ENCODE data around the gene MRGPRX2.

The MRGPRX2 gene

DNA sequence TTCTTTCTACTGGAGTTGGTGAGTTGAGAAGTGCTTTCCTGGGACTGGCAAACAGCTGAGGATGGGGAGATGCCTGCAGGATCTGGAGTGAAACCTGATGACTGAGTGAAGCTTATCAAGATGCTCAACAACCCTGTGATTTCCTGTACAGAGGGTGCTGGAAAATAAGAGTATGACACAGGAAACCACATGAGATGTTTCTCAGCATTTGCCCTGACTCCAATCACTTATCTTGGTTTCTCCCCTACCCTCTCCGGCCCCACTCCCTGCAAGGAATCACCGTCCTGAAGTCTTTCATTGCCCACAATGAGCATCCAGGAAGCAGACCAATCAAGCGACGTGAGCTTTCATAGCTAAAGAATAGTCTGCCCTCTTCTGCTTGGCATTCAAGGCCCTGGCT lies at the start of gene MRGPRX2:
MRGPRX2 (minus strand) TSS at position 89 of the 400 bp plus-strand sequence. CDS start 4,315 bp downstream, outside the sequence.
- Histone ChIP-seq H3K9me2 (replicated peaks; ENCODE audit: control insufficient read depth, low read length) (no peaks in the 10 kb centered on the region), H3K4me3 (ENCODE audit: low read length) (no peak within 1 kb of the TSS), H3F3A (ENCODE audit: control insufficient read depth, insufficient read depth) (no peaks in the 10 kb centered on the region), H4K20me1 (ENCODE audit: control insufficient read depth, insufficient read depth, low read depth, low read length) (no peaks in the 10 kb centered on the region), H3K36me3 (ENCODE audit: control insufficient read depth, low read length) (no peaks in the 10 kb centered on the region), H3K4me1 (ENCODE audit: control insufficient read depth, low read length) (no peaks in the 10 kb centered on the region), H3K27ac (ENCODE audit: low read depth, low read length) (no peak within 1 kb of the TSS), H3K27me3 (ENCODE audit: control insufficient read depth, low read length) (0 out of 2 replicates have a peak, but pooled peaks cover 3% of the 10 kb centered on the region), H3K4me2 (ENCODE audit: low read length) (no peak within 1 kb of the TSS), H3K79me2 (ENCODE audit: control insufficient read depth, low read length) (no peaks in the 10 kb centered on the region), H3K9me3 (ENCODE audit: control insufficient read depth, insufficient read depth, low read length) (no peaks in the 10 kb centered on the region)
- TF ChIP-seq EZH2phosphoT487 (IDR thresholded peaks at IDR 0.05; ENCODE audit: borderline replicate concordance, low read length), result no peak
- TF ChIP-seq, protein P1, sequence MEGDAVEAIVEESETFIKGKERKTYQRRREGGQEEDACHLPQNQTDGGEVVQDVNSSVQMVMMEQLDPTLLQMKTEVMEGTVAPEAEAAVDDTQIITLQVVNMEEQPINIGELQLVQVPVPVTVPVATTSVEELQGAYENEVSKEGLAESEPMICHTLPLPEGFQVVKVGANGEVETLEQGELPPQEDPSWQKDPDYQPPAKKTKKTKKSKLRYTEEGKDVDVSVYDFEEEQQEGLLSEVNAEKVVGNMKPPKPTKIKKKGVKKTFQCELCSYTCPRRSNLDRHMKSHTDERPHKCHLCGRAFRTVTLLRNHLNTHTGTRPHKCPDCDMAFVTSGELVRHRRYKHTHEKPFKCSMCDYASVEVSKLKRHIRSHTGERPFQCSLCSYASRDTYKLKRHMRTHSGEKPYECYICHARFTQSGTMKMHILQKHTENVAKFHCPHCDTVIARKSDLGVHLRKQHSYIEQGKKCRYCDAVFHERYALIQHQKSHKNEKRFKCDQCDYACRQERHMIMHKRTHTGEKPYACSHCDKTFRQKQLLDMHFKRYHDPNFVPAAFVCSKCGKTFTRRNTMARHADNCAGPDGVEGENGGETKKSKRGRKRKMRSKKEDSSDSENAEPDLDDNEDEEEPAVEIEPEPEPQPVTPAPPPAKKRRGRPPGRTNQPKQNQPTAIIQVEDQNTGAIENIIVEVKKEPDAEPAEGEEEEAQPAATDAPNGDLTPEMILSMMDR (IDR thresholded peaks at IDR 0.05; ENCODE audit: low read depth, low read length, poor library complexity, severe bottlenecking), result no peak

DNA sequence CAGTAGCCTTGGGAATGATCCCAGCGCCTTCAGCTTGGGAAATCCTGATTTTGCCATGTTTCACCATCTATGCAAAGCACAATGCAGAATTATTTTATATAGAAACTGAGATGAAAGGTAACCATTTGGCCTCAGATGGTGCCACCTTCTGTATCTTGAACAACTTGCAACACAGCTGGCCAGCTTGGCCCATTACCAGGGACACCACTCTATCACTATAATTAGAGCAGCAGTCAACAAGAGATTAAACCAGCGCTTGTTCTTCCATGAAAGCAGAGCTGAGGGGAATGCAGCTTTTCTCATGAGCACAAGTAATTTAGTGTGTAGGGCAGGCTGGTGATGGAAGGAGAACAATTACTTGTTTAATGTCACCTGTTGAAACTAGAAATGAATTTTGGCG lies 49.8 kb upstream of the MRGPRX2 start:
- Histone ChIP-seq H3K27ac (ENCODE audit: low read depth, low read length) (no peak overlapping the region), H3K27me3 (ENCODE audit: control insufficient read depth, low read length) (peaks cover 4% of the 10 kb centered on the region; the same call in 1 of the 2 replicates), H3K9me2 (replicated peaks; ENCODE audit: control insufficient read depth, low read length) (no peaks in the 10 kb centered on the region), H3K9me3 (ENCODE audit: control insufficient read depth, insufficient read depth, low read length) (no peaks in the 10 kb centered on the region), H3K4me2 (ENCODE audit: low read length) (no peak overlapping the region), H3K79me2 (ENCODE audit: control insufficient read depth, low read length) (no peaks in the 10 kb centered on the region), H3F3A (ENCODE audit: control insufficient read depth, insufficient read depth) (no peaks in the 10 kb centered on the region), H3K36me3 (ENCODE audit: control insufficient read depth, low read length) (no peaks in the 10 kb centered on the region), H3K4me1 (ENCODE audit: control insufficient read depth, low read length) (no peaks in the 10 kb centered on the region), H4K20me1 (ENCODE audit: control insufficient read depth, insufficient read depth, low read depth, low read length) (no peaks in the 10 kb centered on the region), H3K4me3 (ENCODE audit: low read length) (no peak overlapping the region)
- TF ChIP-seq EZH2phosphoT487 (IDR thresholded peaks at IDR 0.05; ENCODE audit: borderline replicate concordance, low read length), result no peak
- TF ChIP-seq, protein P1 (IDR thresholded peaks at IDR 0.05; ENCODE audit: low read depth, low read length, poor library complexity, severe bottlenecking), result no peak

DNA sequence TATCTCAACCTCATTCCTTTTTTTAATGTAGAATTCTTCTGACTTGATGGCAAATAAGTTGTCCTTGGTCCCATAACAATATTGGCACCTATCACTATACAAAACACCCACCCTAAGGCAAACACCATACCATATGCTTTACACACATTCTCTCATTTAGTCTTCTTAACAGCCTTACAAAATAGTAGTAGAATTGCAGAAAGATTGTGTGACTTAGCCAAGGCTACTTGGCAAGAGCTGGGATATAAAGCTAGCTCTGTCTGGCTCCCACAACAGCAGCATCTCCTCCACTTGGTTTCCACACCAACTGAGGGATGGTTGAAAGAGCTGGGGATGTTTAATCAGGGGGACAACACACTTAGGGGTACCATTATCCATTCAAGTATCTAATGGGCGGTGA lies 46.6 kb upstream of the MRGPRX2 start:
- Histone ChIP-seq H3F3A (ENCODE audit: control insufficient read depth, insufficient read depth) (no peaks in the 10 kb centered on the region), H3K9me2 (replicated peaks; ENCODE audit: control insufficient read depth, low read length) (no peaks in the 10 kb centered on the region), H3K9me3 (ENCODE audit: control insufficient read depth, insufficient read depth, low read length) (no peaks in the 10 kb centered on the region), H3K4me3 (ENCODE audit: low read length) (no peak overlapping the region), H3K79me2 (ENCODE audit: control insufficient read depth, low read length) (no peaks in the 10 kb centered on the region), H3K36me3 (ENCODE audit: control insufficient read depth, low read length) (no peaks in the 10 kb centered on the region), H3K27ac (ENCODE audit: low read depth, low read length) (no peak overlapping the region), H3K27me3 (ENCODE audit: control insufficient read depth, low read length) (peaks cover 9% of the 10 kb centered on the region; the same call in 1 of the 2 replicates), H3K4me1 (ENCODE audit: control insufficient read depth, low read length) (no peaks in the 10 kb centered on the region), H3K4me2 (ENCODE audit: low read length) (no peak overlapping the region), H4K20me1 (ENCODE audit: control insufficient read depth, insufficient read depth, low read depth, low read length) (no peaks in the 10 kb centered on the region)
- TF ChIP-seq, protein P1 (IDR thresholded peaks at IDR 0.05; ENCODE audit: low read depth, low read length, poor library complexity, severe bottlenecking), result no peak
- no peak for TF ChIP-seq EZH2phosphoT487 (IDR thresholded peaks at IDR 0.05; ENCODE audit: borderline replicate concordance, low read length)
